HepG2 (cell line): ENCODE data around the gene CAPS2. TPM values are rescaled to one million over a fixed set of nuclear protein-coding genes. Genes with fewer than 3 reads are reported as not detected.

ENCODE experiments used
- BCLAF1 ChIP-seq: fragments of 450-650 bp; IDR thresholded peaks from 2 replicates; pipeline ENCODE4 v1.6.1; 2017; ENCODE audit warnings: mild to moderate bottlenecking
- CBX1 ChIP-seq: IDR thresholded peaks from one replicate; pipeline ENCODE4 v1.6.1; 2016; ENCODE audit warnings: antibody characterized with exemption, low read depth
- ETV5 ChIP-seq: IDR thresholded peaks from 2 replicates; pipeline ENCODE4 v1.6.1; 2018; ENCODE audit warnings: missing biosample characterization, missing genetic modification reagents, inconsistent platforms, borderline replicate concordance
- FOXP4 ChIP-seq: sonication (generic); formaldehyde crosslinking; IDR thresholded peaks from 2 replicates; pipeline ENCODE4 v1.4.0; 2020; ENCODE audit warnings: missing genetic modification reagents
- HCFC1 ChIP-seq: fragments of 150-350 bp; IDR thresholded peaks from 2 replicates; pipeline ENCODE4 v1.6.1; 2014; ENCODE audit warnings: low read depth, low read length
- HDAC1 ChIP-seq: sonication (generic); formaldehyde crosslinking; IDR thresholded peaks from 2 replicates; pipeline ENCODE4 v1.5.1; 2020; ENCODE audit warnings: mild to moderate bottlenecking, missing genetic modification reagents
- HMGXB3 ChIP-seq: sonication (generic); formaldehyde crosslinking; IDR thresholded peaks from 2 replicates; pipeline ENCODE4 v1.4.0; 2020; ENCODE audit warnings: missing genetic modification reagents, borderline replicate concordance
- ONECUT2 ChIP-seq: sonication (generic); formaldehyde crosslinking; IDR thresholded peaks from 2 replicates; pipeline ENCODE4 v1.4.0; 2020; ENCODE audit warnings: missing genetic modification reagents
- RAD21 ChIP-seq: fragments of 450-650 bp; formaldehyde crosslinking; IDR thresholded peaks from 2 replicates; pipeline ENCODE4 v1.5.0; 2020; ENCODE audit warnings: mild to moderate bottlenecking
- RFXAP ChIP-seq: sonication (generic); formaldehyde crosslinking; IDR thresholded peaks from 2 replicates; pipeline ENCODE4 v1.4.0; 2020; ENCODE audit warnings: missing genetic modification reagents, borderline replicate concordance
- SP1 ChIP-seq, 2 experiments: fragments of 450-650 bp in 1 of 2; sonication (generic) in 1 of 2; formaldehyde crosslinking in 1 of 2; IDR thresholded peaks; 2 replicates each; pipeline versions ENCODE4 v1.4.0 to v1.6.1; 2016 to 2020; ENCODE audit warnings: missing genetic modification reagents in 1 of 2
- TBL1XR1 ChIP-seq: fragments of 150-350 bp; IDR thresholded peaks from 2 replicates; pipeline ENCODE4 v1.6.1; 2014; ENCODE audit warnings: borderline replicate concordance, low read length; ENCODE audit not compliant: partially characterized antibody
- TMF1 ChIP-seq: sonication (generic); formaldehyde crosslinking; IDR thresholded peaks from 2 replicates; pipeline ENCODE4 v1.8.1; 2022; ENCODE audit warnings: low read depth, missing genetic modification reagents
- ZBTB4 ChIP-seq: sonication (generic); formaldehyde crosslinking; IDR thresholded peaks from 2 replicates; pipeline ENCODE4 v1.4.0; 2020; ENCODE audit warnings: missing genetic modification reagents, mild to moderate bottlenecking, borderline replicate concordance
- polyA plus RNA-seq, 8 experiments: library from polyadenylated mRNA; depleted of rRNA in 3 of 8; stranded (reverse) in 7 of 8; unstranded in 1 of 8; fragments of >200 nt; fragmentation: Illumina TruSeq in 4 of 8; extraction: Trizol in 4 of 8; gene quantifications; 2 replicates each; pipeline versions ENCODE4 v1.2.1 to v1.2.3, GENCODE V29; 2011 to 2016; ENCODE audit warnings: low read depth in 4 of 8, missing spikeins in 1 of 8, mixed read lengths in 1 of 8; ENCODE audit not compliant: insufficient read depth in 1 of 8
- total RNA-seq, 5 experiments: library from RNA; depleted of rRNA; stranded (reverse); fragments of >200 nt; fragmentation: Illumina TruSeq; extraction: Trizol; gene quantifications; 2 replicates each; pipeline ENCODE4 v1.2.3, GENCODE V29; 2016; ENCODE audit warnings: low read depth in 1 of 5

Gene CAPS2
- total and polyA plus RNA-seq, 2 of the 13 experiments (the other 11 are each of a cell fraction or from before 2014, with no cell fraction given): 0.11 TPM; not detected in 1

- TF ChIP-seq ZBTB4 (CRISPR knock-in tag) (0 out of 2 replicates have a peak, but pooled peaks have one; percentile 34), FOXP4 (CRISPR knock-in tag) (0 out of 2 replicates have a peak, but pooled peaks have one; percentile 34), RFXAP (CRISPR knock-in tag) (peak; percentile 58; the same call in 1 of the 2 replicates), BCLAF1 (no peak), HMGXB3 (no peak), RAD21 (peak; percentile 50), ONECUT2 (no peak), SP1 (IDR thresholded peaks at IDR 0.05) (no peak), SP1 (CRISPR knock-in tag; IDR thresholded peaks at IDR 0.05) (no peak; the same call in 1 of the 2 replicates), ETV5 (CRISPR knock-in tag) (peak; percentile 90), TBL1XR1 (no peak), HDAC1 (CRISPR knock-in tag) (peak; percentile 61; the same call in 1 of the 2 replicates), TMF1 (CRISPR knock-in tag) (0 out of 2 replicates have a peak, but pooled peaks have one; percentile 47), HCFC1 (peak; percentile 39; the same call in 1 of the 2 replicates), CBX1 (peak; percentile 70)
Observed at GRCh38 chr12:75329918-75330826, at the start of gene CAPS2 (continued).
